Measurements from ENCODE around the gene STAG3. TPM values are rescaled to one million over a fixed set of nuclear protein-coding genes. Genes with fewer than 3 reads are reported as not detected.
"Not testable (repeated sequence)": the region's sequence is repeated elsewhere in the genome, so short reads cannot be mapped to it uniquely, and the experiment has no call there.

The STAG3 gene
- total and polyA plus RNA-seq, 2 donors (not counting 1 experiment from before 2014, with no cell fraction given) = 24.8 to 33.4 TPM

DNA sequence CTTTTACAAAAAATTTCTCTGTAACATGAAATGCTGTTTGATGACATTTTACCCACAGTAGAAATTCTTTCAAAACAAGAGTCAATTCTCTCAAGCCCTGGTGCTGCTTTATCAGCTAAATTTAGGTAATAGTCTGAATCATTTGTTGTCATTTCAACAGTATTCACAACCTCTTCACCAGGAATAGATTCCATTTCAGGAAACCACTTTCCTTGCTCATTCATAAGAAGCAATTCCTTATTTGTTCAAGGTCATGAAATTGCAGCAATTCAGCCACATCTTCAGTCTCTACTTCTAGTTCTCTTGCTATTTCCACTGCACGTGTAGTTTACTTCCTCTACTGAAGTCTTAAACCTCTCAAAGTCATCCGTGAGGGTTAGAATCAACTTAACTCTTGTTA lies 14.1 kb downstream of the STAG3 start:
- H3K4me1 ChIP-seq (ENCODE audit: control insufficient read depth in 2 of 2, insufficient read depth in 2 of 2, low read length in 2 of 2) = peaks cover 64 to 70% of the 10 kb centered on the region in 2 donors
- peak overlapping the region; percentile 6 for H3K9ac ChIP-seq (ENCODE audit: low read length)
- ChIA-PET POLR2A (interaction anchor here (2.2 kb wide), 1 partner anchor 17 kb away, joined by 4 read pairs; no protein-coding TSS in a partner anchor), CTCF (interaction anchor here (3.8 to 5.0 kb wide), 2 partner anchors 25 to 59 kb away, joined by 17 to 41 read pairs; no protein-coding TSS in a partner anchor)
- DNase-seq = peak; percentile 39
- Mint-ChIP-seq H3K27me3 (no peaks in the 10 kb centered on the region), H3K9me3 (ENCODE audit: insufficient read depth) (no peaks in the 10 kb centered on the region), H3K4me1 (peaks cover 66% of the 10 kb centered on the region), H3K4me3 (peak overlapping the region; percentile 77), H3K27ac (peak overlapping the region; percentile 97)
- peaks cover 0 to 5% (median 0%) of the 10 kb centered on the region in 3 donors for H3K9me3 ChIP-seq (ENCODE audit: control extremely low read depth in 1 of 3, control insufficient read depth in 2 of 3, insufficient read depth in 1 of 3, low read length in 2 of 3)
- intact Hi-C loops (cut with micrococcal nuclease) = loop anchor here (2.0 to 5.0 kb wide), 3 partner anchors 15 to 215 kb away; partner anchors contain the start of genes GPC2, STAG3 and TRAPPC14
- ATAC-seq (ENCODE audit: low read depth) = peak; percentile 25
- WGBS (ENCODE audit: insufficient coverage) = no CpG with 5 or more reads among the region's 2 CpGs
- H3K4me3 ChIP-seq (ENCODE audit: control extremely low read depth in 1 of 5, extremely low read depth in 1 of 5, insufficient read depth in 1 of 5, low read depth in 2 of 5, low read length in 4 of 5) = peak overlapping the region in 1 of 5 experiments; percentile 24
- no peaks in the 10 kb centered on the region for H3K27me3 ChIP-seq (replicated peaks in 1 of 4; ENCODE audit: control extremely low read depth in 1 of 4, control insufficient read depth in 3 of 4, insufficient read depth in 4 of 4, low read length in 3 of 4)
- no peaks in the 10 kb centered on the region for H3K79me2 ChIP-seq (ENCODE audit: control insufficient read depth, insufficient read depth, low read length)
- no peaks in the 10 kb centered on the region for H3K36me3 ChIP-seq (replicated peaks in 1 of 2; ENCODE audit: control extremely low read depth in 1 of 2, control insufficient read depth in 1 of 2, extremely low read depth in 1 of 2, insufficient read depth in 2 of 2, low read length in 1 of 2)
- peak overlapping the region; percentile 81 to 83 for H3K27ac ChIP-seq (ENCODE audit: low read length in 2 of 2)
- TF ChIP-seq EZH2 (IDR thresholded peaks at IDR 0.05; ENCODE audit: borderline replicate concordance, insufficient read depth, low read depth, low read length, poor library complexity, severe bottlenecking) (no peak), CTCF (IDR thresholded peaks at IDR 0.05) (no peak)
- peak overlapping the region; percentile 32 for H2AFZ ChIP-seq (ENCODE audit: insufficient read depth, low read depth, low read length, poor library complexity, severe bottlenecking)
- no peaks in the 10 kb centered on the region for H4K20me1 ChIP-seq (ENCODE audit: control insufficient read depth, insufficient read depth, low read length, poor library complexity, severe bottlenecking)
- peak overlapping the region; percentile 57 for H3K4me2 ChIP-seq (replicated peaks; ENCODE audit: low read depth, low read length, poor library complexity, severe bottlenecking)

- CTCF ChIA-PET = interaction anchor here (3.8 to 5.0 kb wide), 2 partner anchors 24 to 60 kb away, joined by 17 to 41 read pairs; no protein-coding TSS in a partner anchor
- POLR2A ChIA-PET = interaction anchor here (0.6 to 2.2 kb wide), 2 partner anchors 17 to 517 kb away, joined by 3 to 4 read pairs; no protein-coding TSS in a partner anchor
- peak; percentile 74 for ATAC-seq (ENCODE audit: low read depth)
These were observed 14.7 kb downstream of the STAG3 start for GRCh38 chr7:100192281-100192862.

More at GRCh38 chr7:100192281-100192862, 14.7 kb downstream of the STAG3 start:
- peak overlapping the region; percentile 81 to 83 for H3K27ac ChIP-seq (ENCODE audit: low read length in 2 of 2)
- H3K9me3 Mint-ChIP-seq (ENCODE audit: insufficient read depth); H4K20me1 ChIP-seq (ENCODE audit: control insufficient read depth, insufficient read depth, low read length, poor library complexity, severe bottlenecking); H3K27me3 Mint-ChIP-seq; H3K36me3 ChIP-seq (replicated peaks in 1 of 2; ENCODE audit: control extremely low read depth in 1 of 2, control insufficient read depth in 1 of 2, extremely low read depth in 1 of 2, insufficient read depth in 2 of 2, low read length in 1 of 2); H3K27me3 ChIP-seq (replicated peaks in 1 of 4; ENCODE audit: control extremely low read depth in 1 of 4, control insufficient read depth in 3 of 4, insufficient read depth in 4 of 4, low read length in 3 of 4); H3K9me3 ChIP-seq (ENCODE audit: control extremely low read depth in 1 of 3, control insufficient read depth in 2 of 3, insufficient read depth in 1 of 3, low read length in 2 of 3); H3K79me2 ChIP-seq (ENCODE audit: control insufficient read depth, insufficient read depth, low read length): not testable (repeated sequence)
- H3K9ac ChIP-seq (ENCODE audit: low read length) = peak overlapping the region; percentile 6
- peak overlapping the region; percentile 57 for H3K4me2 ChIP-seq (replicated peaks; ENCODE audit: low read depth, low read length, poor library complexity, severe bottlenecking)
- peak overlapping the region in 2 of 5 experiments; percentile 11 to 34 for H3K4me3 ChIP-seq (ENCODE audit: control extremely low read depth in 1 of 5, extremely low read depth in 1 of 5, insufficient read depth in 1 of 5, low read depth in 2 of 5, low read length in 4 of 5)
- peak overlapping the region; percentile 97 for H3K27ac Mint-ChIP-seq
- H3K4me1 Mint-ChIP-seq = peaks cover 69% of the 10 kb centered on the region
- H2AFZ ChIP-seq (ENCODE audit: insufficient read depth, low read depth, low read length, poor library complexity, severe bottlenecking) = peak overlapping the region; percentile 32
- intact Hi-C loops (cut with micrococcal nuclease) = loop anchor here (2.0 to 5.0 kb wide), 2 partner anchors 16 to 35 kb away; partner anchors contain the start of genes GPC2, STAG3 and TRAPPC14
- DNase-seq = peak; percentile 65
- H3K4me3 Mint-ChIP-seq = peak overlapping the region; percentile 77
- H3K4me1 ChIP-seq (ENCODE audit: control insufficient read depth in 2 of 2, insufficient read depth in 2 of 2, low read length in 2 of 2) = peaks cover 64 to 70% of the 10 kb centered on the region in 2 donors
- WGBS (ENCODE audit: insufficient coverage) = no CpG with 5 or more reads among the region's 6 CpGs
